ENCODE data around the gene KCNQ2.

The KCNQ2 gene

DNA sequence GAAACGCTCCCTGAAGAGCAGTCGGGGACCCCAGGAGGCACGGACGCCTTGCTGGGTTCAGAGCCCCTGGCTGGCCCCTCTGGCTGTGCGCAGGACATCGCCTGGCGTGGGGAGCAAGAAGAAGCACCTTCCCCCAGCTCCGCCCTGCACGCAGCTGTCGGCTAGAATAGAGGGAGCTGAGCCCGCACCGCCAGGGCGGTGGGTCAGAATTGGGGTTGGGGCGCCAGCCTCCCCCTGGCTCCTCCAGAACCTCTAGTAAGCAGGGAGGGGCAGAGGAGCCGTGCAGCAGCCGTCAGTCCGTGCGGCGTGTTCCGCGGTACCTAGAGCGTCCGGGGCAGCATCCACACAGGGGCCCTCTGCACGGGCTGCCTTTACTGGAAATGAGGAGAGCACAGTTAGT is 53.2 kb downstream of the KCNQ2 start:
- Histone ChIP-seq H4K20me1 (ENCODE audit: insufficient read depth, low read length) (no peaks in the 10 kb centered on the region), H3K9me3 (ENCODE audit: low read length) (no peaks in the 10 kb centered on the region), H3K4me1 (ENCODE audit: insufficient read depth, low read length, severe bottlenecking) (no peaks in the 10 kb centered on the region), H3K27me3 (ENCODE audit: insufficient read depth, low read length) (0 out of 2 replicates have a peak, but pooled peaks cover 4% of the 10 kb centered on the region), H3K9me2 (ENCODE audit: low read depth, low read length) (no peaks in the 10 kb centered on the region), H3K79me2 (ENCODE audit: insufficient read depth, low read length) (no peaks in the 10 kb centered on the region), H3K36me3 (ENCODE audit: insufficient read depth, low read length) (no peaks in the 10 kb centered on the region), H3K4me3 (ENCODE audit: low read depth, low read length, poor library complexity, severe bottlenecking) (no peak overlapping the region), H3K4me2 (ENCODE audit: low read length) (no peak overlapping the region), H2AFZ (ENCODE audit: low read length) (no peak overlapping the region), H3K9ac (ENCODE audit: low read length) (no peak overlapping the region), H3F3A (ENCODE audit: insufficient read depth, low read length) (no peaks in the 10 kb centered on the region), H3K27ac (ENCODE audit: low read depth, low read length, poor library complexity, severe bottlenecking) (no peak overlapping the region)
- TF ChIP-seq, protein P1, sequence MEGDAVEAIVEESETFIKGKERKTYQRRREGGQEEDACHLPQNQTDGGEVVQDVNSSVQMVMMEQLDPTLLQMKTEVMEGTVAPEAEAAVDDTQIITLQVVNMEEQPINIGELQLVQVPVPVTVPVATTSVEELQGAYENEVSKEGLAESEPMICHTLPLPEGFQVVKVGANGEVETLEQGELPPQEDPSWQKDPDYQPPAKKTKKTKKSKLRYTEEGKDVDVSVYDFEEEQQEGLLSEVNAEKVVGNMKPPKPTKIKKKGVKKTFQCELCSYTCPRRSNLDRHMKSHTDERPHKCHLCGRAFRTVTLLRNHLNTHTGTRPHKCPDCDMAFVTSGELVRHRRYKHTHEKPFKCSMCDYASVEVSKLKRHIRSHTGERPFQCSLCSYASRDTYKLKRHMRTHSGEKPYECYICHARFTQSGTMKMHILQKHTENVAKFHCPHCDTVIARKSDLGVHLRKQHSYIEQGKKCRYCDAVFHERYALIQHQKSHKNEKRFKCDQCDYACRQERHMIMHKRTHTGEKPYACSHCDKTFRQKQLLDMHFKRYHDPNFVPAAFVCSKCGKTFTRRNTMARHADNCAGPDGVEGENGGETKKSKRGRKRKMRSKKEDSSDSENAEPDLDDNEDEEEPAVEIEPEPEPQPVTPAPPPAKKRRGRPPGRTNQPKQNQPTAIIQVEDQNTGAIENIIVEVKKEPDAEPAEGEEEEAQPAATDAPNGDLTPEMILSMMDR (IDR thresholded peaks at IDR 0.05; ENCODE audit: low read length): no peak
- TF ChIP-seq EZH2 (IDR thresholded peaks at IDR 0.05; ENCODE audit: borderline replicate concordance, low read length): no peak

DNA sequence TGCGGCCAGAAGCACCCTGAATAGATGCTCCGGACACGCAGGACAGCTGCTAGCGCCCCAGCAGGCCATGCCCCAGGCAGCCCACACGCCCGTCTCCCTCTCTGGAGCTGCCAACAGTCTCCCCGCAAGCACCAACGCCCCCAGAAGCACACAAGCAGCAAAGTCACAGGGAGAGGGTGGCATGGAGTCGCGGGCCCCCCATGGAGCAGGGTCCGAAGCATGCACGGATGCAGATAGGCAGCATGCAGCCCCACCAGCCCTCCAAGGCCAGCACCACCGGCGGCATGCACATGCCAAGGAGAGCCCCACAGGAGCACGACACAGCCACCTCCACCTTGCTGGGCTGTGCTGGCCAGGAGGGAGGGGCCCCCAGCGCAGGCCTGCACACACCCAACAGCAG is 53.8 kb downstream of the KCNQ2 start:
- no peak overlapping the region for H2AFZ ChIP-seq (ENCODE audit: low read length)
- H3K27me3 ChIP-seq (ENCODE audit: insufficient read depth, low read length): 0 out of 2 replicates have a peak, but pooled peaks cover 4% of the 10 kb centered on the region
- no peak overlapping the region for H3K4me2 ChIP-seq (ENCODE audit: low read length)
- H3K4me1 ChIP-seq (ENCODE audit: insufficient read depth, low read length, severe bottlenecking): no peaks in the 10 kb centered on the region
- no peaks in the 10 kb centered on the region for H3K79me2 ChIP-seq (ENCODE audit: insufficient read depth, low read length)
- TF ChIP-seq, protein P1 (IDR thresholded peaks at IDR 0.05; ENCODE audit: low read length): no peak
- no peak for TF ChIP-seq EZH2 (IDR thresholded peaks at IDR 0.05; ENCODE audit: borderline replicate concordance, low read length)
- H3K36me3 ChIP-seq (ENCODE audit: insufficient read depth, low read length): no peaks in the 10 kb centered on the region
- H4K20me1 ChIP-seq (ENCODE audit: insufficient read depth, low read length): no peaks in the 10 kb centered on the region
- no peak overlapping the region for H3K4me3 ChIP-seq (ENCODE audit: low read depth, low read length, poor library complexity, severe bottlenecking)
- no peaks in the 10 kb centered on the region for H3F3A ChIP-seq (ENCODE audit: insufficient read depth, low read length)
- no peak overlapping the region for H3K9ac ChIP-seq (ENCODE audit: low read length)
- no peaks in the 10 kb centered on the region for H3K9me3 ChIP-seq (ENCODE audit: low read length)
- H3K27ac ChIP-seq (ENCODE audit: low read depth, low read length, poor library complexity, severe bottlenecking): no peak overlapping the region
- H3K9me2 ChIP-seq (ENCODE audit: low read depth, low read length): no peaks in the 10 kb centered on the region

DNA sequence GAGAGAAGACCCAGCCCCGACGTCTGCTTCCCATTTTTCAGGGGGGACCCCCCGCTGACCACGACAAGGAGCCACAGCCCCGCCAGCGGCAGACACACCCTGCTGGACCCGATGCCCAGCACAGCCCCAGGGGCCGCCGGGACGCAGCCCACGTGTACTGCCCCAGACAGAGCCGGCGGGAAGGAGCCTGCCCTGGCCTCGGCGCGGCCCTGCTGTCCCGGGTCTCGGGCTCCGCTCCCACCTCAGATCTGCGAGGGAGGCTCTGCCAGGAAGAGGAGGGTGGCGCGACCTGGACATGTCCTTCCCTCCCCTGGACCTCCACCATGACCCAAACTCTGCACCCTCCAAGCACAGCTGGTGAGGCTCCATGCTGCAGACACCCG is 54.7 kb downstream of the KCNQ2 start:
- no peaks in the 10 kb centered on the region for H3F3A ChIP-seq (ENCODE audit: insufficient read depth, low read length)
- H4K20me1 ChIP-seq (ENCODE audit: insufficient read depth, low read length): no peaks in the 10 kb centered on the region
- H3K4me2 ChIP-seq (ENCODE audit: low read length): no peak overlapping the region
- TF ChIP-seq, protein P1 (IDR thresholded peaks at IDR 0.05; ENCODE audit: low read length): no peak
- no peak for TF ChIP-seq EZH2 (IDR thresholded peaks at IDR 0.05; ENCODE audit: borderline replicate concordance, low read length)
- H3K4me1 ChIP-seq (ENCODE audit: insufficient read depth, low read length, severe bottlenecking): no peaks in the 10 kb centered on the region
- H3K79me2 ChIP-seq (ENCODE audit: insufficient read depth, low read length): no peaks in the 10 kb centered on the region
- no peak overlapping the region for H3K9ac ChIP-seq (ENCODE audit: low read length)
- H3K4me3 ChIP-seq (ENCODE audit: low read depth, low read length, poor library complexity, severe bottlenecking): no peak overlapping the region
- H3K27me3 ChIP-seq (ENCODE audit: insufficient read depth, low read length): 0 out of 2 replicates have a peak, but pooled peaks cover 4% of the 10 kb centered on the region
- no peak overlapping the region for H2AFZ ChIP-seq (ENCODE audit: low read length)
- H3K9me3 ChIP-seq (ENCODE audit: low read length): no peaks in the 10 kb centered on the region
- H3K36me3 ChIP-seq (ENCODE audit: insufficient read depth, low read length): no peaks in the 10 kb centered on the region
- H3K27ac ChIP-seq (ENCODE audit: low read depth, low read length, poor library complexity, severe bottlenecking): no peak overlapping the region
- no peaks in the 10 kb centered on the region for H3K9me2 ChIP-seq (ENCODE audit: low read depth, low read length)
